ENCODE measurements around the gene CTSA. TPM values are rescaled to one million over a fixed set of nuclear protein-coding genes. Genes with fewer than 3 reads are reported as not detected.

Gene CTSA
- total RNA-seq, 2 donors from 2014 or later: 41.0 to 43.8 TPM

DNA sequence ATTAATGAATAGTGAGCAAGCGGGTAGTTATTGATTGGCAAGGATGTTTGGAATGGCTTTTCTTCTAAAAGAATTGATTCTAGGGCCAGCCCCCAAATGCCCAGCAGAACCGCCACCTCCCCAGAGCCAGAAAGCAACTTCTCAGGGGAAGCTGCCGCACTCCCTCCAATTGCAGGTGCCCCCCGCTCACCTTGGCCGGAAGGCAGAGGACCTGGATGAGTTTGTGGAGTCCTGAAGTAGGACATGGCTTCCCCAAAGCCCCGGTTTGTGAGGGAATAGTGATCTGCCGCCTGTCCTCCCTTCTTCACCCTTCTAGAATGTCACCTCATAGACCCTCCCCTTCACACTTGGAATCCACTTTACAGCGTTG is 3.8 kb upstream of the CTSA start, which contains the start of gene SPATA25:
Gene SPATA25 (minus strand): TSS at position 277 of the 370 bp plus-strand sequence. CDS start 32 bp downstream, at position 245.
- no peaks in the 10 kb centered on the region for H3K27me3 ChIP-seq
- 89 to 90% methylated on average over 7 to 8 of the region's 8 CpGs for WGBS, 2 donors
- DNase-seq (no peak), ATAC-seq (no peak)
- no peak for TF ChIP-seq POLR2A (IDR thresholded peaks at IDR 0.05)
- no peak for TF ChIP-seq CTCF (IDR thresholded peaks at IDR 0.05)
- peaks cover 24% of the 10 kb centered on the region for H3K4me1 ChIP-seq
- H3K4me3 ChIP-seq: no peak within 1 kb of the TSS
- no peak within 1 kb of the TSS for H3K27ac ChIP-seq
- intact Hi-C loops (cut with DNase I): no loop called here
- H3K9me3 ChIP-seq: no peaks in the 10 kb centered on the region
- H3K36me3 ChIP-seq (replicated peaks in 1 of 2; ENCODE audit: insufficient read depth in 1 of 2, low read depth in 2 of 2): peaks cover 0 to 8% of the 10 kb centered on the region in 2 donors

DNA sequence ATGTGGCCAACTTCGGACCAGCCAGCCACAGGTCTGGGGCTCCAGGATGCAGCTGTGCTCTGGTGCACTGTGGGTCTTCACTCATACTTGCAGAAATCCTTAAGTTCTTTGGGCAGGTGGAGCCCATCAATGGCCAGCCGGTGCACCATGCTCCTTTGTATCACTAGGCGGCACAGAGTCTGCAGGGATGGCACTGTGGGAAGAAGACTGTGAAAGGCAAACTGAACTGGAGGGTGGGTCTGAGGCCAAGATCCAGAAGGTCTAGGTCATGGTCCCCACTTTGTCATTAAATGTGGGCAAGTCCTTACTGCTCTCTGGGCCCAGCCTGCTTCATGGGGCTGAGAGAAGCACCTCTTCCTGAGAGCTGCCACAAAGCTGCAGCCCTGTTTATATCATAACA is 2.5 kb upstream of the CTSA start:
- Histone ChIP-seq H3K4me3 (no peak overlapping the region), H3K27ac (no peak overlapping the region), H3K36me3 (replicated peaks in 1 of 2; ENCODE audit: insufficient read depth in 1 of 2, low read depth in 2 of 2) (peaks cover 0 to 3% of the 10 kb centered on the region in 2 donors), H3K27me3 (no peaks in the 10 kb centered on the region), H3K4me1 (peaks cover 33% of the 10 kb centered on the region), H3K9me3 (no peaks in the 10 kb centered on the region)
- 80 to 83% methylated on average over 1 to 3 of the region's 3 CpGs for WGBS, 2 donors
- no peak for ATAC-seq
- TF ChIP-seq POLR2A (IDR thresholded peaks at IDR 0.05) (no peak), CTCF (IDR thresholded peaks at IDR 0.05) (no peak)
- DNase-seq: no peak
- intact Hi-C loops (cut with DNase I): no loop called here

GRCh38 chr20:45890077-45890984 is 804 bp upstream of the CTSA start:
- DNase-seq (peak; percentile 82 to 89 (median 86)), ATAC-seq (peak; percentile 76)
- H3K36me3 ChIP-seq (replicated peaks in 1 of 2; ENCODE audit: insufficient read depth in 1 of 2, low read depth in 2 of 2): peaks cover 0 to 5% of the 10 kb centered on the region in 2 donors
- H3K4me1 ChIP-seq: peaks cover 33% of the 10 kb centered on the region
- intact Hi-C loops (cut with DNase I): loop anchor here (10.0 kb wide), 1 partner anchor 74 kb away; no protein-coding TSS in a partner anchor
- peak in 2 of 3 donors; percentile 39 to 41 for TF ChIP-seq POLR2A (IDR thresholded peaks at IDR 0.05)
- TF ChIP-seq CTCF (IDR thresholded peaks at IDR 0.05): peak; percentile 38 to 72 (median 59)
- no peaks in the 10 kb centered on the region for H3K27me3 ChIP-seq
- no peaks in the 10 kb centered on the region for H3K9me3 ChIP-seq
- H3K27ac ChIP-seq: peak overlapping the region; percentile 65 to 80 (median 75)
- WGBS, 2 donors: 2 to 20% methylated on average over 1 to 78 of the region's 79 CpGs
- peak overlapping the region; percentile 86 to 90 for H3K4me3 ChIP-seq

GRCh38 chr20:45892049-45892825 is 1.1 kb downstream of the CTSA start:
- DNase-seq (peak in 1 of 4 donors; percentile 29), ATAC-seq (no peak)
- Histone ChIP-seq H3K36me3 (replicated peaks in 1 of 2; ENCODE audit: insufficient read depth in 1 of 2, low read depth in 2 of 2) (peaks cover 0 to 7% of the 10 kb centered on the region in 2 donors), H3K4me3 (peak overlapping the region in 1 of 2 donors; percentile 90), H3K27ac (peak overlapping the region in 2 of 4 donors; percentile 72 to 78), H3K4me1 (peaks cover 33% of the 10 kb centered on the region), H3K9me3 (no peaks in the 10 kb centered on the region), H3K27me3 (no peaks in the 10 kb centered on the region)
- TF ChIP-seq POLR2A (IDR thresholded peaks at IDR 0.05) (no peak), CTCF (IDR thresholded peaks at IDR 0.05) (no peak)
- intact Hi-C loops (cut with DNase I): loop anchor here (10.0 kb wide), 1 partner anchor 73 kb away; no protein-coding TSS in a partner anchor
- 73 to 75% methylated on average over 9 of the region's 9 CpGs for WGBS, 2 donors

Measured in body of pancreas (tissue), 4 donors.